GM18505 (cell line): ENCODE results near the gene MBNL2.

Experiments
- ATAC-seq: cut with Tn5 transposase; IDR thresholded peaks from one replicate; pipeline ENCODE4 v1.9.1; 2021; ENCODE audit not compliant: unreplicated experiment
- POLR2A ChIP-seq: IDR thresholded peaks from 4 replicates; pipeline ENCODE4 v1.6.1; 2011; ENCODE audit warnings: borderline replicate concordance; ENCODE audit not compliant: insufficient read depth, insufficient read length; ENCODE audit errors: extremely low read depth

The MBNL2 gene

GRCh38 chr13:97242755-97243497 lies 20.8 kb downstream of the MBNL2 start:
- no peak for ATAC-seq
- TF ChIP-seq POLR2A, result no peak

- no peak for ATAC-seq
- TF ChIP-seq POLR2A, result no peak
These were observed 22.0 kb downstream of the MBNL2 start for GRCh38 chr13:97243915-97244781.

GRCh38 chr13:97245011-97245410 lies 22.9 kb downstream of the MBNL2 start:
- ATAC-seq, result no peak

GRCh38 chr13:97246596-97247158 lies 24.5 kb downstream of the MBNL2 start:
- ATAC-seq, result no peak
- no peak for TF ChIP-seq POLR2A

More at GRCh38 chr13:97245011-97245410, 22.9 kb downstream of the MBNL2 start:
- TF ChIP-seq POLR2A, result no peak

GRCh38 chr13:97248243-97248642 lies 26.1 kb downstream of the MBNL2 start:
- no peak for ATAC-seq
- TF ChIP-seq POLR2A, result no peak

GRCh38 chr13:97249093-97249795 lies 27.1 kb downstream of the MBNL2 start:
- TF ChIP-seq POLR2A, result no peak
- ATAC-seq, result no peak

- TF ChIP-seq POLR2A, result no peak
- ATAC-seq, result no peak
These were observed 27.8 kb downstream of the MBNL2 start for GRCh38 chr13:97249796-97250495.

GRCh38 chr13:97250560-97250959 lies 28.4 kb downstream of the MBNL2 start:
- ATAC-seq, result no peak
- TF ChIP-seq POLR2A, result no peak

- no peak for TF ChIP-seq POLR2A
- no peak for ATAC-seq
These were observed 30.6 kb downstream of the MBNL2 start for GRCh38 chr13:97252735-97253134.

GRCh38 chr13:97253581-97254293 lies 31.6 kb downstream of the MBNL2 start:
- no peak for ATAC-seq
- no peak for TF ChIP-seq POLR2A

- no peak for ATAC-seq
- TF ChIP-seq POLR2A, result no peak
These were observed 32.7 kb downstream of the MBNL2 start for GRCh38 chr13:97254816-97255215.

GRCh38 chr13:97255515-97256021 lies 33.4 kb downstream of the MBNL2 start:
- no peak for TF ChIP-seq POLR2A
- ATAC-seq, result no peak
